ENCODE results near the gene PLXNA2.
A peak's percentile ranks its signal among the peaks of the same experiment; 100 is the strongest.

Gene PLXNA2

GRCh38 chr1:208172423-208173145, 71.6 kb downstream of the PLXNA2 start:
- H3K9ac ChIP-seq (ENCODE audit: low read length): no peak overlapping the region
- H2AK5ac ChIP-seq (ENCODE audit: low read length): no peak overlapping the region
- no peak overlapping the region for H2BK120ac ChIP-seq (ENCODE audit: low read depth, low read length)
- no peak overlapping the region for H4K5ac ChIP-seq (ENCODE audit: low read length)
- H3K4me3 ChIP-seq (ENCODE audit: low read length): no peak overlapping the region
- no peak overlapping the region for H3K4ac ChIP-seq (ENCODE audit: low read depth, low read length)
- peaks cover 3% of the 10 kb centered on the region for H3K36me3 ChIP-seq (ENCODE audit: control insufficient read depth, insufficient read depth, low read length)
- no peak overlapping the region for H3K23ac ChIP-seq (ENCODE audit: low read length)
- H4K8ac ChIP-seq (ENCODE audit: low read depth, low read length): no peak overlapping the region
- no peak overlapping the region for H3K56ac ChIP-seq (ENCODE audit: low read length)
- H3K27ac ChIP-seq (ENCODE audit: low read depth, low read length): no peak overlapping the region
- H3K79me1 ChIP-seq (ENCODE audit: low read length): peaks cover 4% of the 10 kb centered on the region
- H3K79me2 ChIP-seq (ENCODE audit: control insufficient read depth, insufficient read depth, low read length): no peaks in the 10 kb centered on the region
- H2BK5ac ChIP-seq (ENCODE audit: low read length): no peak overlapping the region
- no peak for DNase-seq
- H3K18ac ChIP-seq (ENCODE audit: low read length): no peak overlapping the region
- H3K4me1 ChIP-seq (ENCODE audit: control insufficient read depth, low read depth, low read length): peaks cover 9% of the 10 kb centered on the region
- H3K4me2 ChIP-seq (ENCODE audit: low read length): no peak overlapping the region
- H3K27me3 ChIP-seq (ENCODE audit: insufficient read depth, low read length, poor library complexity): no peaks in the 10 kb centered on the region
- H2BK15ac ChIP-seq (replicated peaks; ENCODE audit: low read depth): no peak overlapping the region
- no CpG with 5 or more reads among the region's 6 CpGs for WGBS (ENCODE audit: extremely low coverage, insufficient coverage, low lambda C conversion rate)

- Histone ChIP-seq H3K79me1 (ENCODE audit: low read length) (peaks cover 4% of the 10 kb centered on the region), H3K27ac (ENCODE audit: low read depth, low read length) (no peak overlapping the region), H2AK5ac (ENCODE audit: low read length) (no peak overlapping the region), H2BK5ac (ENCODE audit: low read length) (no peak overlapping the region), H3K36me3 (ENCODE audit: control insufficient read depth, insufficient read depth, low read length) (peaks cover 3% of the 10 kb centered on the region), H3K4me2 (ENCODE audit: low read length) (no peak overlapping the region), H4K5ac (ENCODE audit: low read length) (no peak overlapping the region), H2BK120ac (ENCODE audit: low read depth, low read length) (no peak overlapping the region), H3K18ac (ENCODE audit: low read length) (no peak overlapping the region), H3K23ac (ENCODE audit: low read length) (no peak overlapping the region), H3K4me1 (ENCODE audit: control insufficient read depth, low read depth, low read length) (peaks cover 11% of the 10 kb centered on the region), H3K27me3 (ENCODE audit: insufficient read depth, low read length, poor library complexity) (no peaks in the 10 kb centered on the region), H4K8ac (ENCODE audit: low read depth, low read length) (no peak overlapping the region), H3K9ac (ENCODE audit: low read length) (no peak overlapping the region), H3K4me3 (ENCODE audit: low read length) (no peak overlapping the region), H3K4ac (ENCODE audit: low read depth, low read length) (no peak overlapping the region), H3K79me2 (ENCODE audit: control insufficient read depth, insufficient read depth, low read length) (no peaks in the 10 kb centered on the region), H3K56ac (ENCODE audit: low read length) (no peak overlapping the region), H2BK15ac (replicated peaks; ENCODE audit: low read depth) (no peak overlapping the region)
- no peak for DNase-seq
- no CpG with 5 or more reads among the region's 7 CpGs for WGBS (ENCODE audit: extremely low coverage, insufficient coverage, low lambda C conversion rate)
These were observed 72.4 kb downstream of the PLXNA2 start for GRCh38 chr1:208171616-208172422.

GRCh38 chr1:208170252-208170651, 73.9 kb downstream of the PLXNA2 start:
- Histone ChIP-seq H3K4ac (ENCODE audit: low read depth, low read length) (no peak overlapping the region), H3K79me1 (ENCODE audit: low read length) (peaks cover 2% of the 10 kb centered on the region), H3K4me1 (ENCODE audit: control insufficient read depth, low read depth, low read length) (peaks cover 12% of the 10 kb centered on the region), H3K23ac (ENCODE audit: low read length) (no peak overlapping the region), H2AK5ac (ENCODE audit: low read length) (no peak overlapping the region), H3K36me3 (ENCODE audit: control insufficient read depth, insufficient read depth, low read length) (peaks cover 3% of the 10 kb centered on the region), H4K5ac (ENCODE audit: low read length) (no peak overlapping the region), H3K27me3 (ENCODE audit: insufficient read depth, low read length, poor library complexity) (no peaks in the 10 kb centered on the region), H2BK5ac (ENCODE audit: low read length) (no peak overlapping the region), H3K79me2 (ENCODE audit: control insufficient read depth, insufficient read depth, low read length) (no peaks in the 10 kb centered on the region), H3K18ac (ENCODE audit: low read length) (no peak overlapping the region), H3K56ac (ENCODE audit: low read length) (no peak overlapping the region), H3K9ac (ENCODE audit: low read length) (no peak overlapping the region), H3K4me2 (ENCODE audit: low read length) (no peak overlapping the region), H3K27ac (ENCODE audit: low read depth, low read length) (no peak overlapping the region), H4K8ac (ENCODE audit: low read depth, low read length) (no peak overlapping the region), H2BK120ac (ENCODE audit: low read depth, low read length) (no peak overlapping the region), H3K4me3 (ENCODE audit: low read length) (no peak overlapping the region), H2BK15ac (replicated peaks; ENCODE audit: low read depth) (no peak overlapping the region)
- DNase-seq: no peak
- WGBS (ENCODE audit: extremely low coverage, insufficient coverage, low lambda C conversion rate): no CpG with 5 or more reads among the region's 4 CpGs

GRCh38 chr1:208169081-208169879, 74.9 kb downstream of the PLXNA2 start:
- Histone ChIP-seq H2AK5ac (ENCODE audit: low read length) (no peak overlapping the region), H2BK120ac (ENCODE audit: low read depth, low read length) (no peak overlapping the region), H3K4me3 (ENCODE audit: low read length) (no peak overlapping the region), H3K27ac (ENCODE audit: low read depth, low read length) (no peak overlapping the region), H3K18ac (ENCODE audit: low read length) (no peak overlapping the region), H2BK15ac (replicated peaks; ENCODE audit: low read depth) (no peak overlapping the region), H3K36me3 (ENCODE audit: control insufficient read depth, insufficient read depth, low read length) (peaks cover 3% of the 10 kb centered on the region), H4K8ac (ENCODE audit: low read depth, low read length) (no peak overlapping the region), H3K56ac (ENCODE audit: low read length) (no peak overlapping the region), H3K9ac (ENCODE audit: low read length) (no peak overlapping the region), H2BK5ac (ENCODE audit: low read length) (no peak overlapping the region), H3K79me1 (ENCODE audit: low read length) (no peaks in the 10 kb centered on the region), H3K4ac (ENCODE audit: low read depth, low read length) (no peak overlapping the region), H3K79me2 (ENCODE audit: control insufficient read depth, insufficient read depth, low read length) (no peaks in the 10 kb centered on the region), H4K5ac (ENCODE audit: low read length) (no peak overlapping the region), H3K27me3 (ENCODE audit: insufficient read depth, low read length, poor library complexity) (no peaks in the 10 kb centered on the region), H3K23ac (ENCODE audit: low read length) (no peak overlapping the region), H3K4me2 (ENCODE audit: low read length) (no peak overlapping the region), H3K4me1 (ENCODE audit: control insufficient read depth, low read depth, low read length) (peaks cover 8% of the 10 kb centered on the region)
- no peak for DNase-seq
- no CpG with 5 or more reads among the region's 8 CpGs for WGBS (ENCODE audit: extremely low coverage, insufficient coverage, low lambda C conversion rate)

- Histone ChIP-seq H3K79me1 (ENCODE audit: low read length) (peaks cover 3% of the 10 kb centered on the region), H3K18ac (ENCODE audit: low read length) (no peak overlapping the region), H3K9ac (ENCODE audit: low read length) (no peak overlapping the region), H3K23ac (ENCODE audit: low read length) (no peak overlapping the region), H3K4me1 (ENCODE audit: control insufficient read depth, low read depth, low read length) (peaks cover 8% of the 10 kb centered on the region), H2BK120ac (ENCODE audit: low read depth, low read length) (no peak overlapping the region), H2BK5ac (ENCODE audit: low read length) (no peak overlapping the region), H4K8ac (ENCODE audit: low read depth, low read length) (no peak overlapping the region), H3K4me2 (ENCODE audit: low read length) (no peak overlapping the region), H3K27ac (ENCODE audit: low read depth, low read length) (no peak overlapping the region), H3K56ac (ENCODE audit: low read length) (no peak overlapping the region), H2AK5ac (ENCODE audit: low read length) (no peak overlapping the region), H3K79me2 (ENCODE audit: control insufficient read depth, insufficient read depth, low read length) (no peaks in the 10 kb centered on the region), H3K4me3 (ENCODE audit: low read length) (no peak overlapping the region), H2BK15ac (replicated peaks; ENCODE audit: low read depth) (no peak overlapping the region), H3K27me3 (ENCODE audit: insufficient read depth, low read length, poor library complexity) (no peaks in the 10 kb centered on the region), H3K36me3 (ENCODE audit: control insufficient read depth, insufficient read depth, low read length) (no peaks in the 10 kb centered on the region), H4K5ac (ENCODE audit: low read length) (no peak overlapping the region), H3K4ac (ENCODE audit: low read depth, low read length) (no peak overlapping the region)
- no CpG with 5 or more reads among the region's 11 CpGs for WGBS (ENCODE audit: extremely low coverage, insufficient coverage, low lambda C conversion rate)
- peak; percentile 28 for DNase-seq
These were observed 76.8 kb downstream of the PLXNA2 start for GRCh38 chr1:208167261-208167869.

All from mesendoderm (in vitro differentiated cells).